GM21717 (cell line): ENCODE measurements around the gene AJAP1.

ENCODE experiments used
- ATAC-seq: cut with Tn5 transposase; IDR thresholded peaks from one replicate; pipeline ENCODE4 v1.9.1; 2021; ENCODE audit warnings: mild to moderate bottlenecking, moderate library complexity; ENCODE audit not compliant: unreplicated experiment

AJAP1 gene

GRCh38 chr1:4729090-4729471, 74.7 kb downstream of the AJAP1 start:
- ATAC-seq, result no peak

DNA sequence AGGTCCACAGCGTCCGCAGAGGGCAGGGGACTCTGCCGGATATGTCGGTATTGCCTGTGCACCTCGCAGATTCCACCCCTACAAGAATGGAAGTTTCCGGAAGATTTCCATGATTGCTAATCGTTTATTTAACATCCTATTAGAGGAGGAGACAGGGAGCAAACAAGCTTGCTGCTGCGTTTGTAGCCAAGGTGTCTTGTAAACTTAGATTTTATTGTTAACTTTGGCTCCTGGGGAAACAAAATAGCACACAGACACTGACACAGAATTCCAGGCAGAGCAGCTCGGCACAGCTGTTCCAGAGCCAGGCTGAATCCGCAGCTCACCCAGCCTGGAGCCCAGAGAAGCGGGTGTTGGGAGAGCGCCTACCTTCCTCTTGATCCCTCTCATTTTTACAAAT, 75.7 kb downstream of the AJAP1 start:
- no peak for ATAC-seq

GRCh38 chr1:4733446-4734177, 79.2 kb downstream of the AJAP1 start:
- ATAC-seq, result no peak

GRCh38 chr1:4734219-4734618, 79.8 kb downstream of the AJAP1 start:
- ATAC-seq, result no peak

DNA sequence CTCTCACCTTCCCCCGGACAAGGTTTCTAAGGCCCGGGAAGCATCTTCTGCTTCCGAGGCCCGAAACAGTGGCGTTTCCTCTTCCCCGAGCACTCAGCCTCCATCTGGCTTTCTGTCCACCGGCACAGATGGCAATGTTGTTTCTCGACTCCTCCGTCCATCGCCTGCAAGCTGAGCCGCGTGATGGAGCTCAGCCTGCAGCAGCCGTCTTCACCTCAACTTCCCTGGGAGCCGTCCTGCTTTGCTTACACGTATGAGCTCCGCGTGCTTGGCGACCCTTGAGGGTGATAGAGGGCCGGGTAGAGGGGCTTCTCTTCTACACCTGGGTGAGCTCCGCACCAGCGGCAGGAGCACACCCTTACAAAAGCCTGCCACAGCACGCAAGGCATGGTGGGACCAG, 80.4 kb downstream of the AJAP1 start:
- ATAC-seq, result no peak

DNA sequence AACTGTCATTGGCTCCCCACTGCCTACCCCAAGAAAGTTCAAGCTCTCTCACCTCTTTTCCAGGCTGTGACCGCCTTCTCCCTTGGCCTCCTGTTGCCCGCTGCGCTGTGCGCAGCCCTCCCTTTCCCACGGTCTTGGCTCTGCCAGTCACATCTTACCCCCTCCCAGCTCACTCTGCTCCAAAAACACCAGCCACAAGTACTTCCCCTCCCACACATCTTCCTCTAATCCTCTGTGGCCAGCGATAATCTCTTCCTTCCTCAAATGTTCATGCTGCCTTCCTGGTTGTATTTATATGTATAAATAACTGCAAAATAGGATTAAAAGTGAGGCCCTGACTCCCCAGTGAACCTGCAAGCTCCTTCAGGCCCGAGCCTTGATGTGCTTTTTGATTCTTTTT, 81.8 kb downstream of the AJAP1 start:
- no peak for ATAC-seq

GRCh38 chr1:4741876-4742423, 87.5 kb downstream of the AJAP1 start:
- no peak for ATAC-seq

DNA sequence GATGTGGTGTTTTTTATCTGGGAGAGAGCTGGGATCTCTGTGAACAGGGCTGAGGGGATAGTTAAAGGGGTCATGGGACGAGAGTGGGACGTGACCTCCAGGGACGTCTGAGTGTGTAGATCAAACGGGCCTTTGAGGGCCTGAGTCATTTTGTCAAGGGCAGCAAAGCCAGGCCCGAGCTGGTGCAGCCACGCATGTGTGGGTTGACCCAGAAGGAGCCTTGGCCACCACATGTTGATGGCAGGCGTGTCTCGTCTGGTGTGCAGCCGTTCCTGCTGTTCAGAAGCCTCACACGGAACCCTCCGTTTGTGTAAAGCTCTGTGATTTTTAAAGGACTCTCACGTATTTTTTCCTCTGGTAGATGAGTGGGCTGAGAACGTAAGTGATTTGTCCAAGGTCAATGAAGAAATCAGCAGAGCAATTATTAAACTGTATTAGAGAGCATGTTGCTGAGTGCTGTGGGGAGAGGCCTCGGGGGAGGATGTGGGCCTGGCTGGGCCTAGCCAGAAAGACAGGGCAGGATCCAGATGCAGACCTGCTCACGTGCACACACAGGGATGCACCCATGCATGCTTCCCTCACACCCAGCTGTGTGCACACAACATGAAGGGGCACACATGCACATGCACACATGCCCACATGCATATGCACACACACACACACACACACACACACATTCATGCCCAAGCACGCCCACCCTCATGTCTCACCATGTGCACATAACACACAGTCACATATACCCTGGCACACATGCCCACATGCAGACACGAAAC, 89.8 kb downstream of the AJAP1 start:
- no peak for ATAC-seq

GRCh38 chr1:4745560-4745959, 91.2 kb downstream of the AJAP1 start:
- ATAC-seq, result no peak

DNA sequence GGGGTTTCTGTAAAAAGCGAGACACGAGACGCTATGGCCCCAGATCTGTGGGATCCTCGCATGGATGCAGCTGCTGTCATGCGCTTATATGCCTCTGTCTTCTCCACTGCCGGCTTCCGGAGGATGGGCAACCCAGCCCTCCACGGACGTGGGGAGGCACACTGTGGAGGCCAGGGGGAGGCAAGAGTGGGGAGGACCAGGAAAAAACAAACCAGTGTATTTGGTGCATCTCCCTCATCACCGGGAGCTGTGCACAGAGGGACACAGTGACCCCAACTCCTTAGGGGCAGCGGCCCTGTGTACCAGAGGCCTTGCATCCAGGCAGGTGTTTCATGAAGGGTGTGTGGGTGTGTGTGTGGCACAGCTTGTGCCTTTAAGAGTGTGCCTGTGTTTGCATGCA, 95.0 kb downstream of the AJAP1 start:
- ATAC-seq, result no peak

- ATAC-seq, result no peak
Observed at GRCh38 chr1:4750177-4750576, 95.8 kb downstream of the AJAP1 start.

GRCh38 chr1:4752059-4752458, 97.7 kb downstream of the AJAP1 start:
- ATAC-seq, result no peak

DNA sequence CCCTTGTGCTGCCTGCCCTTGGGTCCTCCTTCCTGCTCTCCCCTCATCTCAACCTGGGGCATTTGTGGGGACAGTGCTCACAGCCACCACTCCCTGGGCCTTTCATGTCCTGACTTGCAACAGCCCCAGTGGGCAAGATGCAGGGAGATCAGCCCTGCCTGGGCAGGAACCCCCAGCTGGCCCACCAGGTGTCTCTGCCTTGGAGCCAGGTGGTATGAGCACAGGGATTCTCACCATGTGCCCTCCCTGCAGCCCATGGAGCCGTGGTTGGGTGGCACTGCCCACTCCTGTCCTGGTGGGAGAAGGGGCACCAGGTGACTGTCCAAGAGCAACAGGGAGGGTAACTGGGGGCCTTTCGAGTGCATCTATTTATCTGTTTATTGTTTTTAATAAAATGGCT, 100.4 kb downstream of the AJAP1 start:
- no peak for ATAC-seq

- ATAC-seq, result no peak
Observed at GRCh38 chr1:4755301-4755845, 101.0 kb downstream of the AJAP1 start.

DNA sequence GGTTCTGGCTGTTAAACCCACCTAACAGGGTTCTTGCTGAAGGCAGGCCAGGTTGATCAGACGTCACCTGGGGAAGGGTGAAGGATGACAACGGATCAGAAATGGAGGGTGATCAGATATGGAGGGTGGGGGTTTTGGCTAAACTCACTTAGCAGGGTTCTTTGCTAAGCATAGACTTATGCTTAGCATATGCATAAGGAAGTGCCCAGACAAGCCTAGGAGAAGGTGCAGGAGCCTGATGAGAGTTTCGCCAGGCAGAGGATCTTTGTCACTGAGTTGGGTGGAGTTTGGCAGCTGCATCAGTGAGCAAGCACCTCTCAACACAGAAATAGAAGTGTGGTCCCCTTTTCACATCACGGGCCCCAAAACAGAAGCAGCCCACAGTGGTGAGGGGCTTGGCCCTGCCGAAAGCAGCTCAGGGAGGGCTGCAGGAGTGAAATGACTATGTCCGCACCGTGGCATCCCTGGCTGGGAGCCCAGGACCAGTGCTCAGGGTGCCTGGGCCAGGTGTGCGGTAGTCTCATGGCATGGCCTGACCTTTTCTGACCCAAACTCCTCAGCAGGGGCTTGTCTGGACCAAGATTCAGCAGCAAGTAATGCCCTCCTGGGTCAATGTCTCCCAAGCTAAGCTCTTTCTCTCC, 101.6 kb downstream of the AJAP1 start:
- no peak for ATAC-seq

- ATAC-seq, result no peak
Observed at GRCh38 chr1:4756851-4757580, 102.6 kb downstream of the AJAP1 start.

- ATAC-seq, result no peak
Observed at GRCh38 chr1:4759671-4760070, 105.3 kb downstream of the AJAP1 start.

DNA sequence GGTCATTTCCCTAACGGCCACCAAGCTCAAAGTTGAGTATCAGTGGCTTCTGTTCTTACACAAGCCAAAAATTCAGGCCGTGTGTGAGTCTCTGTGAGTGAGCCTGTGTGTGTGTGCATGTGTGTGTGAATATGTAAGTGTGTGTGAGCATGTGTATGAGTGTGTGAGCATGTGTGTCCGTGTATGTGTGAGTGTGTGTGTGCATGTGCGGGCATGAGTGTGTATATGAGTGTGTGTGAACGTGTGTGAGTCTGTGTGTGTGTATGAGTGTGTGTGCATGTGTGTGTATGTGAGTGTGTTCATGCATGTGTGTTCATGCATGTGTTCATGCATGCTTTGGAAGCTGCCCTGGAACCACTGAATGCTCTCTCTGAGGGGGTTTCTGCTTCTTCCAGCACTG, 105.7 kb downstream of the AJAP1 start:
- ATAC-seq, result no peak

GRCh38 chr1:4761324-4761723, 106.9 kb downstream of the AJAP1 start:
- no peak for ATAC-seq

- no peak for ATAC-seq
Observed at GRCh38 chr1:4762146-4762545, 107.7 kb downstream of the AJAP1 start.

DNA sequence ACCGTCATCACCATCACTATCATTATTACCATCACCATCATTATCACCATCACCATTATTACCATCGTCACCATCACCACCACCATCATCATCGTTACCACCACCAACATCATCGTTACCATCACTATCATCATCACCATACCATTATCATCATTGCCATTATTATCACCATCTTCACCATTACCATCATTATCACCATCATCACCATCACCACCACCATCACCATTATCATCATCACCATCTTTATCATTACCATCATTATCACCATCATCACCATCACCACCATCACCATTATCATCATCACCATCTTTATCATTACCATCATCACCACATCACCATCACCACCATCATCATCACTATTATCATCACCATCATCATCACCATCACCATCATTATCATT, 112.9 kb downstream of the AJAP1 start:
- ATAC-seq, result no peak
